Measurements from ENCODE around the gene TNFSF4.

Gene TNFSF4

DNA sequence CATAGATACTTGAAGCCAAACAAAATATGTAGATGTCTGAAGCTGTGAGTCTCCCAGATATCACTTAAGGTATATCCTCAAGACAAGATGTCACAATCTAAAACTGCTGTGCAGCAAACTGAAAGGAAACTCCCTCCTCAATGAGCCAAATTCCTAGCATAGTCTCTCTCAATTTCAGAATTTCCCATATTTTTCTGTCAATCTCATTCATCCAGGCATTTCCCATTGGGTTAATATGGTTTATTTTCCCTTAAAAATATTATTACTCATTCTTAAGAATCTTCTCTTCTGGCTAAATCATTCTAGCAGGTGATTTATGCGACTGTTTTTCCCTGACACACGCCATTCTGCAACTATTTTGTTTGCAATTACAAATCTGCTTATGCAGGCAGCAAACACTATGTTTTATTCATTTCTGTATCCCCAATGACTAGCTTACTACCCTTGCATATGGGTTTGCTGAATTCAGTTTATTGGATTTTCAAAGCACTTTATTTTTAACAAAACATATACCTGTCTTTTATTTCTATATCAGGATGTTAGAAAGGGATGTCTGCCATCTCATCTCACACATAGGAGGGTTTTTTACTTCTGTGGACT lies 69.9 kb downstream of the TNFSF4 start:
- TF ChIP-seq, protein P1, sequence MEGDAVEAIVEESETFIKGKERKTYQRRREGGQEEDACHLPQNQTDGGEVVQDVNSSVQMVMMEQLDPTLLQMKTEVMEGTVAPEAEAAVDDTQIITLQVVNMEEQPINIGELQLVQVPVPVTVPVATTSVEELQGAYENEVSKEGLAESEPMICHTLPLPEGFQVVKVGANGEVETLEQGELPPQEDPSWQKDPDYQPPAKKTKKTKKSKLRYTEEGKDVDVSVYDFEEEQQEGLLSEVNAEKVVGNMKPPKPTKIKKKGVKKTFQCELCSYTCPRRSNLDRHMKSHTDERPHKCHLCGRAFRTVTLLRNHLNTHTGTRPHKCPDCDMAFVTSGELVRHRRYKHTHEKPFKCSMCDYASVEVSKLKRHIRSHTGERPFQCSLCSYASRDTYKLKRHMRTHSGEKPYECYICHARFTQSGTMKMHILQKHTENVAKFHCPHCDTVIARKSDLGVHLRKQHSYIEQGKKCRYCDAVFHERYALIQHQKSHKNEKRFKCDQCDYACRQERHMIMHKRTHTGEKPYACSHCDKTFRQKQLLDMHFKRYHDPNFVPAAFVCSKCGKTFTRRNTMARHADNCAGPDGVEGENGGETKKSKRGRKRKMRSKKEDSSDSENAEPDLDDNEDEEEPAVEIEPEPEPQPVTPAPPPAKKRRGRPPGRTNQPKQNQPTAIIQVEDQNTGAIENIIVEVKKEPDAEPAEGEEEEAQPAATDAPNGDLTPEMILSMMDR (IDR thresholded peaks at IDR 0.05; ENCODE audit: low read depth, low read length): no peak
- peak; percentile 23 to 65 for DNase-seq (ENCODE audit: low read depth in 2 of 2)
- H3K4me3 ChIP-seq (replicated peaks in 1 of 2; ENCODE audit: low read depth in 2 of 2, low read length in 2 of 2): no peak overlapping the region

DNA sequence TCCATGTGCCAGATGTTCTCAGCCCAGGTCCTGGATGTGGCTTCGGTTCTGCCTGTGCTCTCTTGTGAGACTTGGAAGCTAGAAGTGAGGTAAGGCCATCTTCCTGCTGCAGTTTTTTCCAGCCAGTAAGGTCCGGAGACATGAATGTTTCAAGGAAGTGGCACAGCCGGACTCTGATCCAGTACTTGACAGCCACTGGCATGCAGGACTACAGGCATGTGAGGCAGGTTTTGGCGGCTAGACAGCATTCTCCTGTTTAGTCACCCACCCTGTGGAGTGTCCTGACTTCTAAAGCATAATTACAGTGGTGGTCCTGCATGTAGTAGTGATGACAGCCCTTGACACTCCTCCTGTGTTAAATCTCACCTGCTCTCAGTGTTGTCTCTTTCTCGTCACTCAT lies 72.3 kb downstream of the TNFSF4 start:
- no peak for DNase-seq (ENCODE audit: low read depth in 2 of 2)
- TF ChIP-seq, protein P1 (IDR thresholded peaks at IDR 0.05; ENCODE audit: low read depth, low read length): no peak
- no peak overlapping the region for H3K4me3 ChIP-seq (replicated peaks in 1 of 2; ENCODE audit: low read depth in 2 of 2, low read length in 2 of 2)

DNA sequence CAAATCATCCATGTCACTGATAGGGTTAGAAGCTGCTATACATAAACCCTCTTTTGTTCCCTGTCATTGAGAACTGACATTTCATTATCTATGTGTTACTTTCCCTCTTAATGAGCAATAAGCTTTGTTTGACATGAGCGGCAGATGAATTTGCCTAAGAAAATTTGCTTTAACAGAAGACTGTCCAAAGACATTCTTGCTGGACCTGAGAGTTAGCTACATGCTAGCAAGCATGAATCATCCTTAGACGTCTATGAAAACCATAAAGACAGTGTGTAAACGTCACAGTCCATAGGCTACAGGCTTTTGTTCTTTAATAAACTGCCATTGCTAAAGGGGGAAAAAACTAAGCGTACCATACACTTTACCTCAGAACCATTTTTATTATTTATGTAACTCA lies 73.1 kb downstream of the TNFSF4 start:
- H3K4me3 ChIP-seq (replicated peaks in 1 of 2; ENCODE audit: low read depth in 2 of 2, low read length in 2 of 2): no peak overlapping the region
- TF ChIP-seq, protein P1 (IDR thresholded peaks at IDR 0.05; ENCODE audit: low read depth, low read length): no peak
- DNase-seq (ENCODE audit: low read depth in 2 of 2): peak; percentile 25 to 56

All from cardiac fibroblast (primary cell).